DND-41 (cell line): Measurements from ENCODE around the gene SMURF1.

ENCODE experiments used
- ATAC-seq: fragments of 200-7000 bp; cut with Tn5 transposase; 3 replicates; pipeline ENCODE4 v1.9.1; 2021; ENCODE audit warnings: low read depth; ENCODE audit not compliant: insufficient read depth
- DNase-seq: peaks from one replicate; pipeline ENCODE4 v3.0.0-alpha.2; 2020
- H2AFZ ChIP-seq: 2 replicates; pipeline ENCODE4 v1.6.0; 2012; ENCODE audit warnings: low read depth, low read length
- H3K27ac ChIP-seq: 2 replicates; pipeline ENCODE4 v1.5.1; 2012; ENCODE audit warnings: low read length, inconsistent platforms
- H3K27me3 ChIP-seq: fragments of 200-600 bp; sonication (generic); 2 replicates; pipeline ENCODE4 v1.6.0; 2012; ENCODE audit warnings: low read length, mild to moderate bottlenecking, inconsistent platforms; ENCODE audit not compliant: insufficient read depth, poor library complexity
- H3K36me3 ChIP-seq: 2 replicates; pipeline ENCODE4 v1.5.1; 2012; ENCODE audit warnings: low read length, inconsistent platforms; ENCODE audit not compliant: insufficient read depth
- H3K4me1 ChIP-seq: 2 replicates; pipeline ENCODE4 v1.5.1; 2012; ENCODE audit warnings: mild to moderate bottlenecking, low read length; ENCODE audit not compliant: insufficient read depth
- H3K4me2 ChIP-seq: 2 replicates; pipeline ENCODE4 v1.6.0; 2012; ENCODE audit warnings: mild to moderate bottlenecking, moderate library complexity, low read length, inconsistent platforms; ENCODE audit not compliant: insufficient read depth
- H3K4me3 ChIP-seq, 2 experiments: fragments of 200-600 bp in 1 of 2; shearing (Covaris generic) in 1 of 2; 2 replicates each; pipeline ENCODE4 v1.5.1; 2012 to 2016; ENCODE audit warnings: inconsistent platforms in 2 of 2, low read length in 2 of 2, mild to moderate bottlenecking in 2 of 2, low read depth in 1 of 2, moderate library complexity in 1 of 2
- H3K79me2 ChIP-seq: 2 replicates; pipeline ENCODE4 v1.6.0; 2012; ENCODE audit warnings: low read length, inconsistent platforms; ENCODE audit not compliant: insufficient read depth
- H3K9ac ChIP-seq: 2 replicates; pipeline ENCODE4 v1.6.0; 2012; ENCODE audit warnings: low read depth, mild to moderate bottlenecking, inconsistent platforms, low read length, moderate library complexity
- H3K9me3 ChIP-seq: 2 replicates; pipeline ENCODE4 v1.5.1; 2012; ENCODE audit warnings: low read length, moderate library complexity, mild to moderate bottlenecking, inconsistent platforms; ENCODE audit not compliant: insufficient read depth, severe bottlenecking
- H4K20me1 ChIP-seq: 2 replicates; pipeline ENCODE4 v1.6.0; 2012; ENCODE audit warnings: low read length; ENCODE audit not compliant: insufficient read depth
- EZH2 ChIP-seq: IDR thresholded peaks from 3 replicates; pipeline ENCODE4 v1.6.1; 2012; ENCODE audit warnings: borderline replicate concordance, low read depth, mild to moderate bottlenecking, moderate library complexity, low read length, inconsistent platforms; ENCODE audit not compliant: severe bottlenecking
- TF ChIP-seq, protein P1 (sequence below): IDR thresholded peaks from 2 replicates; pipeline ENCODE4 v1.5.1; 2012; ENCODE audit warnings: borderline replicate concordance, low read length, moderate library complexity, mild to moderate bottlenecking; ENCODE audit not compliant: poor library complexity, severe bottlenecking; ENCODE audit errors: extremely low read depth

SMURF1 gene

DNA sequence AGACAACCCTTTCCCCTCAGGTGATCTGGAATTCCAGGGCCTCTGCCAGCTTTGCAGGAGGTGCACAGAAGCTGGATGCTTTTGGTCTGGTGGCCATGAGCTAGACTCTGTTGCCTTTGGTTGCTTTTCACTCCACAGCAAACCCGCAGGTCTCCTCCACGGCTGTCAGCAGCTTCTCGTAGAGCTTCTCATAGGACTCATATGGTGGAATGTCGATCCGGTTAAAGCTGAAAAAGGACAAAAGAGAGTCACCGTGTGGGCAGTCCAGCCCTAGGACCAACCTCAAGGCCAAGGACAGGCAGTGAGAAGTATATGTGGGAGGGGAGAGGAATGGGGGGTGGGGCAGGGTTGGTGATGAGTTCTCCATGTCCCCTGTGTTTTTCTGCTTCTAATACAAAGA, 113.5 kb downstream of the SMURF1 start:
- DNase-seq, result no peak
- Histone ChIP-seq H2AFZ (no peak overlapping the region), H4K20me1 (peaks cover 8% of the 10 kb centered on the region; the same call in 1 of the 2 replicates), H3K79me2 (no peaks in the 10 kb centered on the region), H3K27me3 (no peaks in the 10 kb centered on the region), H3K27ac (no peak overlapping the region), H3K4me1 (no peaks in the 10 kb centered on the region), H3K36me3 (peaks cover 79% of the 10 kb centered on the region), H3K9me3 (no peaks in the 10 kb centered on the region), H3K4me3 (no peak overlapping the region), H3K9ac (no peak overlapping the region), H3K4me2 (no peak overlapping the region)
- TF ChIP-seq, protein P1, sequence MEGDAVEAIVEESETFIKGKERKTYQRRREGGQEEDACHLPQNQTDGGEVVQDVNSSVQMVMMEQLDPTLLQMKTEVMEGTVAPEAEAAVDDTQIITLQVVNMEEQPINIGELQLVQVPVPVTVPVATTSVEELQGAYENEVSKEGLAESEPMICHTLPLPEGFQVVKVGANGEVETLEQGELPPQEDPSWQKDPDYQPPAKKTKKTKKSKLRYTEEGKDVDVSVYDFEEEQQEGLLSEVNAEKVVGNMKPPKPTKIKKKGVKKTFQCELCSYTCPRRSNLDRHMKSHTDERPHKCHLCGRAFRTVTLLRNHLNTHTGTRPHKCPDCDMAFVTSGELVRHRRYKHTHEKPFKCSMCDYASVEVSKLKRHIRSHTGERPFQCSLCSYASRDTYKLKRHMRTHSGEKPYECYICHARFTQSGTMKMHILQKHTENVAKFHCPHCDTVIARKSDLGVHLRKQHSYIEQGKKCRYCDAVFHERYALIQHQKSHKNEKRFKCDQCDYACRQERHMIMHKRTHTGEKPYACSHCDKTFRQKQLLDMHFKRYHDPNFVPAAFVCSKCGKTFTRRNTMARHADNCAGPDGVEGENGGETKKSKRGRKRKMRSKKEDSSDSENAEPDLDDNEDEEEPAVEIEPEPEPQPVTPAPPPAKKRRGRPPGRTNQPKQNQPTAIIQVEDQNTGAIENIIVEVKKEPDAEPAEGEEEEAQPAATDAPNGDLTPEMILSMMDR, result no peak
- TF ChIP-seq EZH2, result no peak
- no peak for ATAC-seq

DNA sequence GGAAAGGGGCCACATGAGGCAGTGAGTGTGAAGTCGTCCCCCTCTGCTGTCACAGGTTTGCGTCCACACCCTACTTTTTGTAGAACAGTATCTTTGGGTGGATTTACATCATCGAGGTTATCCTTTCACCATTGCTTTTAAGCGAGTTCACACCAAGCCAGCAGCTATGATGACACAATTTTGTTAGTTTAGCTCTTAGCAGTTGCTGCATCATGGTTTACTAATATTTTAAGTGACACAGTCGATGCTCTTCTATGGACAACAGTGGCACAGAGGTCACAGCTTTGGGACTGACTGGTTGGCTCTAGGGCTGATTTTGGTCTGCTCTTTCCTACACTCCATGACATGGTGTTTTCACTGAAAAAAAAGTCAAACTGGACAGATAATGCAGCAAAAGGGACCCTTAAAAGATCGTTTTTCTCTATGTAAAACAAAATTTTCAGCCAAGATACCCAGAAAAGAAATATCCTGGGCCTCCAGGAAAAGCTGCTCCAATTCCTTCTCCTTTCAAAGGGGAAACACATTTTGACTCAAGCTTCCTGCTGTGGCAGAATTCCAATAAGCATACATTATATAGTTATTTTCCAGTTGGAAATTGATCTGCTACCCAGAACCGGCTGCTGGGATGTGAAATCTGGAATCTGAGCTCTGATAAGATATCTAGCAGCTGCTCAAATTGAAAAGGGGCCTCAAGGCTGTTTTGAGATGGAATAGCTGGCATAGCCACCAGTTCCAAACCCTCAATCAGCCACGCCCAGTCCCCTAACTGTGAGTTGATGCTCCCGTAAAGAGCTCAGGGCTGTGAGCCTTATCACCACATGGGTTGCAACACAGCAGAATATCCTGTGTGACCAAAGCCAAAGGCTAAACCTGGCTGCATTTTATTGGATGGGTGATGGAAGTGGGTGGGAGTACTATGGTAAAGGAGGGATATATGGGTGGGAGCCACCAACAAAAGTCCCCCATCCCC, 114.2 kb downstream of the SMURF1 start:
- Histone ChIP-seq H4K20me1 (peaks cover 4% of the 10 kb centered on the region; the same call in 1 of the 2 replicates), H3K9me3 (no peaks in the 10 kb centered on the region), H3K27me3 (no peaks in the 10 kb centered on the region), H3K27ac (no peak overlapping the region), H3K4me3 (no peak overlapping the region), H3K4me2 (no peak overlapping the region), H3K79me2 (no peaks in the 10 kb centered on the region), H3K9ac (no peak overlapping the region), H3K4me1 (no peaks in the 10 kb centered on the region), H3K36me3 (peaks cover 72% of the 10 kb centered on the region), H2AFZ (no peak overlapping the region)
- DNase-seq (no peak), ATAC-seq (no peak)
- TF ChIP-seq, protein P1, result no peak
- no peak for TF ChIP-seq EZH2

DNA sequence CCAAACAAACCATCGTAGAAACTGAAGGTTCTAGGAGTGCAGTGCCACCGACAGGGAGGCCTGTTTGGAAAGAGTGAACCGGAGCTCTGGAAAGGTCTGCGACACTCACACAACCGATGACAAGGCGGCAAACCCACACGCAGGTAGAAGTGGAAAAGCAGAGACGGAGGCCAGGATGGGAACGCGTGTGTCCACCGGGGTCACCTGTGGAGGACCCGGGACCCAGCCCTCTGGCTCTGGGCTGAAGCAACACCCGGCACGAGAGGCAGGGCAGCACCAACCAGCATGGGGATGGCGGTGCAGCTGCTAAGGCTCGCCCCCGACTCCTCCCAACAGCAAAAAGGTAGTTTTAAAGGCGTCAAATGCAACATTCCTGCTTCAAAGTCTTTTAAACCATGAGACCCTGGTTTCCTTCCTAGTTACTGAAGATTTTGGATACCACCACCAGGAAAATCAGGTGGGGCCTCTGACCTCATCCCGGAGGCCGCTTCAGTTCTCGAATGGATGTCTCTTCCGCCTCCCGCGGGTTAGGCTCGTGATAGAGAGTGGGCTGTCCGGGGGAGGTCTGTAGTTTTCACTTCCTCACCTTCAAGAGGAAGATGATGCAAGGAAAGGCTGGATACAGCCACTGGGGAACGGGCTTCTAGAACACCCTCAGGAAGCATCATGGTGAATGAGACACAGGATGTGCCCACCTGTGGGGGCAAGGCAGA, 115.5 kb downstream of the SMURF1 start:
- H3K9ac ChIP-seq, result no peak overlapping the region
- H3K4me3 ChIP-seq, result no peak overlapping the region
- peaks cover 59% of the 10 kb centered on the region for H3K36me3 ChIP-seq
- no peak overlapping the region for H3K27ac ChIP-seq
- no peaks in the 10 kb centered on the region for H3K9me3 ChIP-seq
- H3K79me2 ChIP-seq, result no peaks in the 10 kb centered on the region
- peaks cover 4% of the 10 kb centered on the region; the same call in 1 of the 2 replicates for H4K20me1 ChIP-seq
- H3K4me2 ChIP-seq, result no peak overlapping the region
- H3K27me3 ChIP-seq, result no peaks in the 10 kb centered on the region
- H3K4me1 ChIP-seq, result no peaks in the 10 kb centered on the region
- ATAC-seq (no peak), DNase-seq (no peak)
- no peak overlapping the region for H2AFZ ChIP-seq
- TF ChIP-seq, protein P1, result no peak
- TF ChIP-seq EZH2, result no peak
